ENCODE results near the gene RUBCN. TPM values are rescaled to one million over a fixed set of nuclear protein-coding genes. Genes with fewer than 3 reads are reported as not detected.
"Not testable (repeated sequence)": the region's sequence is repeated elsewhere in the genome, so short reads cannot be mapped to it uniquely, and the experiment has no call there.

Gene RUBCN
- total RNA-seq, 1 donor from 2014 or later: 46.1 TPM

DNA sequence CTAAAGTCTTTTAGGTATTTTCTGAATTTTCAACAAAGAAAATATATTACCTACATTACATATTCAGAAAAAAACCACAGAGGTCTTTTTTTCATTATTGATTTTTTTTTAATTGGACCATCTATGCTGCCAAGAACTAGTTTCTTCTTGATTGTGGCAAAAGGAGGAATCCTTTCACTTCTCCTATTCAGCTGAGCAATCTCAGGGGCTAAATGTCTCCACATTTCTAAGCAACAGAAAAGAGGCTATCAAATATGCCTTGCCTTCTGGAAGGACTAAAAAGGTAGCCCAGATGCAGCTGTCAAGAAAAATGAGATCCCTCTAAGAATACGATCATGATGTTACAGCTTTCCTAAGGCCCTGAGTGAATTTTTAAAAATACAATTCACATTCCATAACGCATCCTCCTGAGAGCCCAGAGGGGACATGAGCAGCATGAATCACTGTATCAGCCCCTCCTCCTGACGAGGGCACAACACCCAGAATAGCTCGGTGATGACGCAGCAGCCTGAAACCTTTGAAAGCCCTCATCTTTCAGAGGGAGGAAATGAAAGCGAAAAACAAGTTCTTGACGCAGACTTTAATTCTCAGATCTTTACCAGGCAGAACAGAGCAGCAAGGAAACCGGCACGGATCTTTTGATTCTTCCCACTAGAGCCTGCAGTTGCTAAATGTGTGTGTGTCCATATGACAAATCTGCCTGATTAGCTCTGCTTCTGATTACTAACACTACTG lies 24.6 kb downstream of the RUBCN start:
- Mint-ChIP-seq H3K4me3 (ENCODE audit: unreplicated experiment) (peak overlapping the region; percentile 59), H3K27me3 (ENCODE audit: unreplicated experiment) (peaks cover 4% of the 10 kb centered on the region), H3K4me1 (ENCODE audit: low read depth, unreplicated experiment) (peaks cover 8% of the 10 kb centered on the region), H3K36me3 (ENCODE audit: unreplicated experiment) (no peaks in the 10 kb centered on the region), H3K27ac (ENCODE audit: unreplicated experiment) (peak overlapping the region; percentile 56), H3K9me3 (ENCODE audit: unreplicated experiment) (no peaks in the 10 kb centered on the region)
- TF ChIP-seq, protein P1, sequence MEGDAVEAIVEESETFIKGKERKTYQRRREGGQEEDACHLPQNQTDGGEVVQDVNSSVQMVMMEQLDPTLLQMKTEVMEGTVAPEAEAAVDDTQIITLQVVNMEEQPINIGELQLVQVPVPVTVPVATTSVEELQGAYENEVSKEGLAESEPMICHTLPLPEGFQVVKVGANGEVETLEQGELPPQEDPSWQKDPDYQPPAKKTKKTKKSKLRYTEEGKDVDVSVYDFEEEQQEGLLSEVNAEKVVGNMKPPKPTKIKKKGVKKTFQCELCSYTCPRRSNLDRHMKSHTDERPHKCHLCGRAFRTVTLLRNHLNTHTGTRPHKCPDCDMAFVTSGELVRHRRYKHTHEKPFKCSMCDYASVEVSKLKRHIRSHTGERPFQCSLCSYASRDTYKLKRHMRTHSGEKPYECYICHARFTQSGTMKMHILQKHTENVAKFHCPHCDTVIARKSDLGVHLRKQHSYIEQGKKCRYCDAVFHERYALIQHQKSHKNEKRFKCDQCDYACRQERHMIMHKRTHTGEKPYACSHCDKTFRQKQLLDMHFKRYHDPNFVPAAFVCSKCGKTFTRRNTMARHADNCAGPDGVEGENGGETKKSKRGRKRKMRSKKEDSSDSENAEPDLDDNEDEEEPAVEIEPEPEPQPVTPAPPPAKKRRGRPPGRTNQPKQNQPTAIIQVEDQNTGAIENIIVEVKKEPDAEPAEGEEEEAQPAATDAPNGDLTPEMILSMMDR (IDR thresholded peaks at IDR 0.05; ENCODE audit: partially characterized antibody, unreplicated experiment): no peak
- peak; percentile 55 for DNase-seq

DNA sequence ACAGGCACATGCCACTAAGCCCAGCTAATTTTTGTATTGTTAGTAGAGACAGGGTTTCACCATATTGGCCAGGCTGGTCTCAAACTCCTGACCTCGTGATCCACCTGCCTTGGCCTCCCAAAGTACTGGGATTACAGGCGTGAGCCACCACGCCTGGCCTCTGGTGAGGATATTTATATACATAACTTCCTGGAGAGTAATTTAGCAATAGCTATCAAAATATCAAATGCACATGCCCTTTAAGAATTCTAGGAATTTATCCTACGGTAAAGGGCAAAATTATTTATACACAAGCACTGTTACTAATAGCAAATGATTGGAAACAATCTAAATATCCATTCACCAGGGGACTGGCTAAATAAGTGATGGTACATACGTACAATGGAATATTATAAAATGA lies 25.7 kb downstream of the RUBCN start:
- H3K27ac Mint-ChIP-seq (ENCODE audit: unreplicated experiment); H3K4me1 Mint-ChIP-seq (ENCODE audit: low read depth, unreplicated experiment); H3K36me3 Mint-ChIP-seq (ENCODE audit: unreplicated experiment); H3K9me3 Mint-ChIP-seq (ENCODE audit: unreplicated experiment); H3K4me3 Mint-ChIP-seq (ENCODE audit: unreplicated experiment); H3K27me3 Mint-ChIP-seq (ENCODE audit: unreplicated experiment); DNase-seq: not testable (repeated sequence)

DNA sequence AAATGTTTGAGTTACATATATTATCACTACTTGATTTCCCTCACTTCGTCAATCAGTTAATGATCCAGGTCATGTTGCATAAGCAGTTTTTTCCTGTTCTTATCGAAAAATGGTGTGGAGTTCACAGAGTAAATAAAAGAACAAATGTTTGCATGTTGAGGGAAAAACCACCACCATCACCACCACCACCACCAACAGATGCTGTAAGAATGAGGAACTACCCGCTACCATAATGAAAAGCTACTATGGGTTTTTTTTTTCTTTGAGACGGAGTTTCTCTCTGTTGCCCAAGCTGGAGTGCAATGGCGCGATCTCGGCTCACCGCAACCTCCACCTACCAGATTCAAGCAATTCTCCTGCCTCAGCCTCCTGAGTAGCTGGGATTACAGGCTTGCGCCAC lies 27.6 kb downstream of the RUBCN start:
- TF ChIP-seq, protein P1 (IDR thresholded peaks at IDR 0.05; ENCODE audit: partially characterized antibody, unreplicated experiment): no peak
- Mint-ChIP-seq H3K36me3 (ENCODE audit: unreplicated experiment) (no peaks in the 10 kb centered on the region), H3K9me3 (ENCODE audit: unreplicated experiment) (no peaks in the 10 kb centered on the region), H3K27ac (ENCODE audit: unreplicated experiment) (no peak overlapping the region), H3K4me3 (ENCODE audit: unreplicated experiment) (no peak overlapping the region), H3K4me1 (ENCODE audit: low read depth, unreplicated experiment) (peaks cover 8% of the 10 kb centered on the region), H3K27me3 (ENCODE audit: unreplicated experiment) (peaks cover 4% of the 10 kb centered on the region)
- DNase-seq: no peak

DNA sequence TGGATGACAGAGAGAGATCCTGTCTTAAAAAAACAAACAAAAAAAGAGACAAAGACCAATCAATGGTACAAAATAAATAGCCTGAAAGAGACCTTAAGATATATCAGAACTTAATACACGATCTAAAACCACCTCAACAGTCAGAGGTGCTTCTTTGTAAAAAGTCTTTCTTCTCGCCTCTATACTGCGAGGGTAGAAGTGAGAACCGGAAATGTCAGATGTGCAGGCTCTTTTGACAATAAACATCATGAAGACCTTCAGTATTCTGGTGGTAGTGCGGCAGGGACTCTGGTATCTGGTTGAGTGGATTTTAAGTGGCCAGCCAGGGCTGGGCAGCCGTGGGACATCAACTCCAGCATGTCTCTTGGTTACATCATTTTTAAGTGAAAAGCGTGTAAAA lies 30.0 kb downstream of the RUBCN start:
- H3K27ac Mint-ChIP-seq (ENCODE audit: unreplicated experiment): no peak overlapping the region
- H3K36me3 Mint-ChIP-seq (ENCODE audit: unreplicated experiment): peaks cover 5% of the 10 kb centered on the region

DNA sequence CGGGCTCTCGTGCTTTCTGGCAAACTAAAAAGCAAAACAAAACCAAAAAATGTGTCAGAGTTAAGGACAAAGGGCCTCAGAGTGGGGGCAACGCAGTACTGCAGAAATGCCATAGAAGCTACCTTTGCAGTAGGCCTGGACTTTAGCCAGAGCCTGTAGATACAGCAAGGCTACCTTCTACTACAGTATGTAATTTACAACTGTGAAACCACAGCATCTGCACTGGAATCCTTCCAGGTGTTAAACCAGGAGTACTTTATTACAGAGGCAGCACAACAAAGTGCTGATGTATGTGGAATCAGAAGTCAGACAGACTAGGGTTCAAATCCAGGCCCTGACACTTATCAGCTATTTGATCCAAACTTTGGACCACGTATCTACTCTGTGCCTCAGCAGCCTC lies 34.9 kb downstream of the RUBCN start:
- Mint-ChIP-seq H3K4me3 (ENCODE audit: unreplicated experiment) (no peak overlapping the region), H3K27ac (ENCODE audit: unreplicated experiment) (no peak overlapping the region), H3K4me1 (ENCODE audit: low read depth, unreplicated experiment) (no peaks in the 10 kb centered on the region), H3K36me3 (ENCODE audit: unreplicated experiment) (peaks cover 24% of the 10 kb centered on the region), H3K27me3 (ENCODE audit: unreplicated experiment) (no peaks in the 10 kb centered on the region), H3K9me3 (ENCODE audit: unreplicated experiment) (peaks cover 6% of the 10 kb centered on the region)
- DNase-seq: no peak
- TF ChIP-seq, protein P1 (IDR thresholded peaks at IDR 0.05; ENCODE audit: partially characterized antibody, unreplicated experiment): no peak

More for the DNA sequence above, 30.0 kb downstream of the RUBCN start:
- Mint-ChIP-seq H3K4me1 (ENCODE audit: low read depth, unreplicated experiment) (no peaks in the 10 kb centered on the region), H3K4me3 (ENCODE audit: unreplicated experiment) (no peak overlapping the region), H3K27me3 (ENCODE audit: unreplicated experiment) (no peaks in the 10 kb centered on the region), H3K9me3 (ENCODE audit: unreplicated experiment) (peaks cover 2% of the 10 kb centered on the region)
- no peak for DNase-seq
- TF ChIP-seq, protein P1 (IDR thresholded peaks at IDR 0.05; ENCODE audit: partially characterized antibody, unreplicated experiment): no peak
